H9 (cell line): ENCODE results near the gene OTOF. TPM values are rescaled to one million over a fixed set of nuclear protein-coding genes. Genes with fewer than 3 reads are reported as not detected.

Experiments used
- DNase-seq: peaks from one replicate; pipeline ENCODE4 v3.0.0-alpha.2; 2017
- H2AFZ ChIP-seq: one replicate; pipeline ENCODE4 v1.6.1; 2013; ENCODE audit warnings: mild to moderate bottlenecking, low read length, control low read depth, moderate library complexity
- H2AK5ac ChIP-seq: 2 replicates; pipeline ENCODE4 v1.6.1; 2013; ENCODE audit warnings: low read length, control low read depth, mixed read lengths; ENCODE audit not compliant: insufficient read length
- H2BK120ac ChIP-seq: one replicate; pipeline ENCODE4 v1.6.1; 2013; ENCODE audit warnings: low read depth, mild to moderate bottlenecking, low read length, control low read depth, inconsistent platforms; ENCODE audit not compliant: poor library complexity, severe bottlenecking
- H2BK12ac ChIP-seq: 2 replicates; pipeline ENCODE4 v1.6.1; 2013; ENCODE audit warnings: low read length, control low read depth, mixed read lengths, low read depth; ENCODE audit not compliant: insufficient read length
- H2BK15ac ChIP-seq: 2 replicates; pipeline ENCODE4 v1.6.1; 2013; ENCODE audit warnings: low read depth, low read length, control low read depth
- H2BK20ac ChIP-seq: one replicate; pipeline ENCODE4 v1.6.1; 2013; ENCODE audit warnings: low read depth, mild to moderate bottlenecking, low read length, control low read depth, inconsistent platforms; ENCODE audit not compliant: poor library complexity, severe bottlenecking
- H2BK5ac ChIP-seq: 2 replicates; pipeline ENCODE4 v1.6.1; 2013; ENCODE audit warnings: low read length, control low read depth, mixed read lengths; ENCODE audit not compliant: insufficient read length
- H3K14ac ChIP-seq: 2 replicates; pipeline ENCODE4 v1.6.1; 2013; ENCODE audit warnings: low read length, control low read depth; ENCODE audit not compliant: insufficient read depth
- H3K18ac ChIP-seq: 2 replicates; pipeline ENCODE4 v1.6.1; 2013; ENCODE audit warnings: low read depth, mild to moderate bottlenecking, mixed read lengths, low read length, control low read depth; ENCODE audit not compliant: insufficient read length
- H3K23ac ChIP-seq: 2 replicates; pipeline ENCODE4 v1.6.1; 2013; ENCODE audit warnings: low read length, control low read depth, mixed read lengths, low read depth; ENCODE audit not compliant: insufficient read length
- H3K23me2 ChIP-seq: 2 replicates; pipeline ENCODE4 v1.6.1; 2013; ENCODE audit warnings: low read depth, mild to moderate bottlenecking, mixed read lengths, low read length, control low read depth; ENCODE audit not compliant: insufficient read length, poor library complexity, severe bottlenecking
- H3K27ac ChIP-seq: 2 replicates; pipeline ENCODE4 v1.5.1; 2013; ENCODE audit warnings: low read length, control low read depth, mixed read lengths, low read depth; ENCODE audit not compliant: insufficient read length
- H3K27me3 ChIP-seq: 2 replicates; pipeline ENCODE4 v1.6.1; 2013; ENCODE audit warnings: low read length, control low read depth, inconsistent platforms; ENCODE audit not compliant: insufficient read depth
- H3K4ac ChIP-seq: 2 replicates; pipeline ENCODE4 v1.6.1; 2013; ENCODE audit warnings: low read depth, mild to moderate bottlenecking, control low read depth, inconsistent platforms, low read length, moderate library complexity
- H3K4me1 ChIP-seq: 2 replicates; pipeline ENCODE4 v1.6.1; 2013; ENCODE audit warnings: low read length, control low read depth, inconsistent platforms; ENCODE audit not compliant: insufficient read depth
- H3K4me2 ChIP-seq: 2 replicates; pipeline ENCODE4 v1.6.1; 2013; ENCODE audit warnings: low read length, control low read depth, mixed read lengths; ENCODE audit not compliant: insufficient read length, insufficient read depth
- H3K56ac ChIP-seq: 2 replicates; pipeline ENCODE4 v1.6.1; 2013; ENCODE audit warnings: low read depth, mild to moderate bottlenecking, mixed read lengths, low read length, control low read depth; ENCODE audit not compliant: insufficient read length
- H3K79me1 ChIP-seq: 2 replicates; pipeline ENCODE4 v1.6.1; 2013; ENCODE audit warnings: low read depth, mild to moderate bottlenecking, moderate library complexity, low read length, control low read depth, inconsistent platforms; ENCODE audit not compliant: insufficient read depth, poor library complexity, severe bottlenecking
- H3K79me2 ChIP-seq: 2 replicates; pipeline ENCODE4 v1.6.1; 2013; ENCODE audit warnings: low read length, control low read depth, inconsistent platforms; ENCODE audit not compliant: insufficient read depth
- H3K9ac ChIP-seq: 2 replicates; pipeline ENCODE4 v1.6.1; 2013; ENCODE audit warnings: low read length, control low read depth, mixed read lengths; ENCODE audit not compliant: insufficient read length; ENCODE audit errors: extremely low read depth
- H3K9me3 ChIP-seq: one replicate; pipeline ENCODE4 v1.6.1; 2013; ENCODE audit warnings: low read depth, low read length, inconsistent platforms; ENCODE audit not compliant: control insufficient read depth
- H3T11ph ChIP-seq: one replicate; pipeline ENCODE4 v1.6.1; 2013; ENCODE audit warnings: mild to moderate bottlenecking, low read length, control low read depth, inconsistent platforms
- H4K20me1 ChIP-seq: one replicate; pipeline ENCODE4 v1.6.1; 2013; ENCODE audit not compliant: control insufficient read depth, insufficient read length, insufficient read depth
- H4K5ac ChIP-seq: 2 replicates; pipeline ENCODE4 v1.6.1; 2013; ENCODE audit warnings: low read depth, mild to moderate bottlenecking, mixed read lengths, low read length, control low read depth; ENCODE audit not compliant: insufficient read length
- H4K8ac ChIP-seq: replicated peaks from 2 replicates; pipeline ENCODE4 v1.6.1; 2013; ENCODE audit warnings: low read length, control low read depth, mixed read lengths, low read depth; ENCODE audit not compliant: insufficient read length
- H4K91ac ChIP-seq: 2 replicates; pipeline ENCODE4 v1.6.1; 2013; ENCODE audit warnings: low read depth, mild to moderate bottlenecking, moderate library complexity, mixed read lengths, low read length, control low read depth; ENCODE audit not compliant: insufficient read length
- H3K27ac Mint-ChIP-seq, 3 experiments: 2 replicates in 2 of 3; 3 replicates in 1 of 3; pipeline ENCODE4 v1.8.0; 2020 to 2021; ENCODE audit warnings: mixed read lengths in 3 of 3, mild to moderate bottlenecking in 1 of 3, moderate library complexity in 1 of 3
- H3K27me3 Mint-ChIP-seq: 2 replicates; pipeline ENCODE4 v1.8.0; 2021; ENCODE audit warnings: low read depth, mild to moderate bottlenecking, moderate library complexity, mixed read lengths
- H3K36me3 Mint-ChIP-seq, 3 experiments: 2 replicates in 2 of 3; 3 replicates in 1 of 3; pipeline ENCODE4 v1.8.0; 2020 to 2021; ENCODE audit warnings: low read depth in 3 of 3, mixed read lengths in 3 of 3; ENCODE audit not compliant: insufficient read depth in 1 of 3
- H3K4me1 Mint-ChIP-seq, 2 experiments: 2 replicates each; pipeline ENCODE4 v1.8.0; 2020; ENCODE audit warnings: mixed read lengths in 2 of 2
- H3K4me3 Mint-ChIP-seq, 2 experiments: 2 replicates in 1 of 2; 3 replicates in 1 of 2; pipeline ENCODE4 v1.8.0; 2020 to 2021; ENCODE audit warnings: mild to moderate bottlenecking in 2 of 2, mixed read lengths in 2 of 2, moderate library complexity in 1 of 2
- H3K9me3 Mint-ChIP-seq, 2 experiments: 2 replicates in 1 of 2; 3 replicates in 1 of 2; pipeline ENCODE4 v1.8.0; 2020; ENCODE audit warnings: mild to moderate bottlenecking in 2 of 2, mixed read lengths in 2 of 2, moderate library complexity in 1 of 2
- CTCF ChIP-seq: fragments of 200-600 bp; sonication (generic); conservative IDR thresholded peaks from 3 replicates; pipeline ENCODE4 v1.8.0; 2021; ENCODE audit warnings: antibody characterized with exemption, mild to moderate bottlenecking
- WGBS: extraction: QIAGEN DNeasy Blood & Tissue Kit; methylation state at CpG from one replicate; pipeline ENCODE4 v1.1.7; 2013; ENCODE audit warnings: missing lambda C conversion rate, low lambda C conversion rate, mixed read lengths; ENCODE audit not compliant: insufficient read length; ENCODE audit errors: extremely low coverage; 5-methylcytosine and 5-hydroxymethylcytosine counted together
- total RNA-seq: library from RNA; stranded (reverse); gene quantifications from 2 replicates; pipeline ENCODE4 v1.2.1, GENCODE V29; 2021

Gene OTOF
- total RNA-seq, 1 experiment from 2014 or later = 0.35 TPM

DNA sequence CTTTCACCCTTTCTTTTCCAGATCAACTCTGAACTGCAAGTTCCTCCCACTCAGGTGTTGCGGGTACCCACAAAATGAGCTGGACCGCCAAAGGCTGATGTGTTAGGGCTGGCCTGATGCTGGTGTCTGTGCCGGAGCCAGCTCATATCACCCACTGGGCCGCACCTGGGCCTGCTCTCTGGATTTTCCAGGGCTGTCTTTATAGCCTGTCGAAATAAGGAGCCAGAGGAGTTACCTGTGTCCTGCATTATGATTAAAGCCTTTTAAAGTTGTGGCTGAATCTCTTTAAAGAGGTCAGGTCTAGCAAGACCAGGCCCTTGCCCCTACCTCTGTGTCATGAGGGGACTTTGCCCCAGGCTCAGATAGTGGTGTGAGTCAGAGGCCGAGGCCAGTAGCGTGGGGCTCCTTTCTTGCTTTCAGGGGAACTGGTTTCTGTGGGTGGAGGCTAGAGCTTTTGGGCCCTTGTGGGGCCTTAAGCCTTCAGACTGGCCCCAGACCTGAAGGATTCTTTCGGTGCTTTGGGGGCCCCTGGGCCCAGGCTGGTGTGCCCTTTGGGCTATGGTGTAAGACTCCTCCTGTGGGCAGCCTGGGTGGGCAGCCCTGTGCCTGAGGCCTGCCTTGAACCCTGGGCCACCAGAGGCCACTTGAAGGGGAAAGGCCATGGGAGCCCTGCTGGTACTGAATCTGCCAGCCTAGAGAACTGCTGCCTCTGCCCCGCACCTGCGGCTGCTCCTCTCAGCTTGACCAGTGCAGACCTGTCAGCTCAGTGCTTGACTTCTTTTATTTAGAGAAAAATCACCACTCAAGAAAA is 21.3 kb downstream of the OTOF start:
- no peak overlapping the region for H3T11ph ChIP-seq
- H2AFZ ChIP-seq = no peak overlapping the region
- H2BK15ac ChIP-seq = no peak overlapping the region
- no peak overlapping the region for H4K5ac ChIP-seq
- H3K4me2 ChIP-seq = no peak overlapping the region
- no peak overlapping the region for H3K18ac ChIP-seq
- no peaks in the 10 kb centered on the region for H3K79me2 ChIP-seq
- H3K4me1 Mint-ChIP-seq = peaks cover 30 to 34% of the 10 kb centered on the region in 2 experiments
- H2AK5ac ChIP-seq = no peak overlapping the region
- H3K4me1 ChIP-seq = no peaks in the 10 kb centered on the region
- no peak overlapping the region for H3K4me3 Mint-ChIP-seq
- WGBS = no CpG with 5 or more reads among the region's 10 CpGs
- H3K23me2 ChIP-seq = no peaks in the 10 kb centered on the region
- H2BK20ac ChIP-seq = no peak overlapping the region
- H3K27me3 Mint-ChIP-seq = no peaks in the 10 kb centered on the region; the same call in none of the 2 replicates
- no peak overlapping the region for H3K9ac ChIP-seq
- H3K9me3 Mint-ChIP-seq = no peaks in the 10 kb centered on the region
- no peak overlapping the region for H4K91ac ChIP-seq
- no peaks in the 10 kb centered on the region for H3K36me3 Mint-ChIP-seq
- no peak overlapping the region for H3K4ac ChIP-seq
- no peak overlapping the region for H3K56ac ChIP-seq
- H4K8ac ChIP-seq = no peak overlapping the region
- H2BK5ac ChIP-seq = no peak overlapping the region
- H3K27me3 ChIP-seq = no peaks in the 10 kb centered on the region
- no peak overlapping the region for H2BK12ac ChIP-seq
- H4K20me1 ChIP-seq = no peaks in the 10 kb centered on the region
- H3K9me3 ChIP-seq = no peaks in the 10 kb centered on the region
- no peak overlapping the region; a peak in 1 of 7 replicates for H3K27ac Mint-ChIP-seq
- TF ChIP-seq CTCF = no peak
- H3K27ac ChIP-seq = no peak overlapping the region
- no peak overlapping the region for H3K14ac ChIP-seq
- no peaks in the 10 kb centered on the region for H3K79me1 ChIP-seq
- H2BK120ac ChIP-seq = no peak overlapping the region
- H3K23ac ChIP-seq = no peak overlapping the region
- peak; percentile 18 for DNase-seq
